ENCODE measurements around the gene FBXW2.
A peak's percentile ranks its signal among the peaks of the same experiment; 100 is the strongest.
"Not testable (repeated sequence)": the region's sequence is repeated elsewhere in the genome, so short reads cannot be mapped to it uniquely, and the experiment has no call there.

Gene FBXW2, protein sequence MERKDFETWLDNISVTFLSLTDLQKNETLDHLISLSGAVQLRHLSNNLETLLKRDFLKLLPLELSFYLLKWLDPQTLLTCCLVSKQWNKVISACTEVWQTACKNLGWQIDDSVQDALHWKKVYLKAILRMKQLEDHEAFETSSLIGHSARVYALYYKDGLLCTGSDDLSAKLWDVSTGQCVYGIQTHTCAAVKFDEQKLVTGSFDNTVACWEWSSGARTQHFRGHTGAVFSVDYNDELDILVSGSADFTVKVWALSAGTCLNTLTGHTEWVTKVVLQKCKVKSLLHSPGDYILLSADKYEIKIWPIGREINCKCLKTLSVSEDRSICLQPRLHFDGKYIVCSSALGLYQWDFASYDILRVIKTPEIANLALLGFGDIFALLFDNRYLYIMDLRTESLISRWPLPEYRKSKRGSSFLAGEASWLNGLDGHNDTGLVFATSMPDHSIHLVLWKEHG

DNA sequence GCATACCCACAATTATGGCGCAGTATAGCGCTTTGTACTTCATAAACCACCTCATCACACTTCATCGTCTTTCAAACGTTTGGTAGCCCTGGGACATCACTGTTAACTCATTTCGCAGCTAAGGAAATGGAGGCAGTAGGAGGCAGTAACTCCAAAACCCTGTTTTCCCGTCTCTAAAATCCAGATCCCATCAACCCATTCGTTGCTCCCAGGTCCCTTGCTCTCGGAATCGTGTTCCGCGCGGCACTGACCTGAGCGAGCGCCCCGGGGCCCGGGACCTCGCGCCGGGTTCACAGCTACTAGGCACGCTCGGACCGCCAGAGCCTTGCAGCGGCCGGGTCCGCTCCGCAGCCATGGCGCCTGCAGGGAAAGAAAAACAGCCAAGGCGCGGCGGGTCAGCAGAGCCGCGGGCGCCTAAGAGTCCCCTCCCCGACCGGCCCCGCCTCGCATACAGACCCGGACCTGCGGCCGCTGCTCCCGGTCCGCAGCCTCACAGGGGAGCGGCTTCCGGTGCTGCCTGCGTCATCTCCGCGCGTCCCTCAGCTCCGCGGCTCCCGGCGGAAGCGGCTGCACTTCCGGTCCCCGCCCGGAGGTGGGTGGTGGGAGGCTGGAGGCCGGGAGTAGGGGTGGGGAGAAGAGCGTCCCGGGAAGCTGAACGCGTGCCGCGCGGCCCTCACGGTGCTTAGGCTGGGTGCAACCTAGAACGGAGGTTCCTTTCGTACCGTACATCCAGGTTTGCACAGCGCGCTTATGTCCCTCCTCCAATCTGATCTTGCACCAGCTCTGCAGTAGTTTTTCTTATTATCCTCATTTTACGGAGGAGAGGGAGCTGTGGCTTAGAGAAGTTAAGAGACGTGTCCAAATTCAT, at the start of gene FBXW2:
Gene FBXW2 (minus strand): TSS at position 519 of the 868 bp plus-strand sequence. CDS start 5,158 bp downstream, outside the sequence.
- DNase-seq = peak; percentile 94

DNA sequence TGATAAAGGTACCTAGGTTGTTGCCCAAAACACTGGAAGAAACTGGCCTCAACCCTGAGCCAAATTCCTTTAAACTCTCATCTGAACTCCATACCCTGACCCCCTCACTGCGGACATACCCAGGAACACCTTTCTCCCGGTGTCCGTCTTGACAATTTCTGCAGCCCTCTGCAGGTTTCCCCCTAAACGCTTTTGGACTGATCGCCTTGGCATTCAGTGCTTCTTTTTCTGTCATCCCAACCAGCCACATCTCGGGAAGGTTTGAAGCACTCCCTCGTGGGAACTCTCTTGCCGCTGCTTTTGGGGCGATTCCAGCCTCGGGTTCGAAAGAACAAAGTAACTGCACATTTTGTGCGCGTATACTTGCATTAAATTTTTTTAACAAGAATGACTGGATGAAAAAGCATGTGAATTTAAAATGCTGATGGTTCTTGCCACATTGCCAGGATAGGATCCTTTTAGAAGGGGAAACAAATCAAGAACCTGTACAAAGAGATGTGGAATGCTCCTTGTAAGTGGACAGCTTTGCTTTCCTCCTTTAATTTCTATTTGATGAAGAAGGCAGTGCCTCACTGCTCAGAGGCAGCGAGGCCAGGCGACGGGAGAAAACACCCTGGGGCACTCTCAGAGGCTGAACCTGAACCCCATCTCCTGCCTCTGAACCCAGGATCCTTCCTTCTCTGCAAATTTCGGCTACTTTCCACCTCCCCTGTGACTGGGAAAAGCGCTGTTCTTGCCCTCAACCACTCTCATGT, 48.9 kb upstream of the FBXW2 start:
- no peak for DNase-seq

DNA sequence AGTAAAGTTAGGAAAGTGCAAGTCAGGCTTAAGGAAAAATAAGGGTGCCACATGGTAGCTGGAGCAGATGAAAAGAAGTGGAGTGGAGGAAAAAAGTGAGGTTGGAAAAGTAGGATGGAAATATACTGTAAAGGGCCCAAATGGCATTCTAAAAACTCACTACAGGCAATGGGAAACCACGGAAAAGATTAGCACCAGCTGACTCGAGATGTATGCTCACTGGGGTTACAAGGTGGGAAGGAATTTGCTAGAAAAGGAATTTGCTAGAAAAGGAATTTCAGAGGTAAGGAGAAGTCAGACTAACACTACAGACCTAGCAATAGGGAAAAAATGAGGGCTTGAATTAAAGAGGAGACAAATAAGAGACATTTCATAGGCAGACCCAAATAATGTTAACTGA, 45.9 kb upstream of the FBXW2 start:
- DNase-seq = no peak

DNA sequence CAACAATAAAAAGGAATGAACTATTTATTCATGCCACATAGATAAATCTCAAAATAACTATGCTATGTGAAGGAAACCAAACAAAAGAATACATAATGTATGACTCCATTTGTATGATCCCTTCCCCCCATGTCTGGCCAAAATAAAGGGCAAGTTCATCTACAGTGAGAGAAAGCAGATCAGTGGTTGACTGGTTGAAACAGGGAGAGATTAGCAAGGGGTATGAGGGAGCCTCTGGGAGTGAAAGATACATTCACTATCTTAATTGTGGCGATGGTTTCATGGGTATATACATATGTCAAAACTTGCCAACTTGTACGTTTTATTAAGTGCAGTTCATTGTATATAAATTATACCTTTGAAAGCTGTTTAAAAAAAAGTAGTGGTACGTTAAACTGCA, 44.7 kb upstream of the FBXW2 start:
- no peak for DNase-seq

DNA sequence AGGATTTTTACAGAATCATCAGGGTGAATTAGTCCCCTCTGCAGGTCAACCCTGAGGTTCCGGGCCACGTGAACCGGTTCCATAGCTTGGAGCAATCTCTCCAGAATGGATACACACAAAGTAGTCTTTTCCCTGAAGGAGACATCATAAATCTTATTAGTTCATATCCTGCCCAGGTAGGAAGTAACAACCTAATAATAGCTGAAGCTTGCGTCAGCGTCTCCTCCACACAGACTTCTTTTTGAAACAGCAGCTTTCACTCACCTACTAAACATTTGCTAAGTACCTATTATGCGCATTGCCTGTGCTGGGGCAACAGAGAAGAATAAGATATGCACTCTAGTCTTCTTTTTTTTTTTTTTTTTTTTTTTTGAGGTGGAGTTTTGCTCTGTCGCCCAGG, 40.1 kb upstream of the FBXW2 start:
- DNase-seq = no peak

DNA sequence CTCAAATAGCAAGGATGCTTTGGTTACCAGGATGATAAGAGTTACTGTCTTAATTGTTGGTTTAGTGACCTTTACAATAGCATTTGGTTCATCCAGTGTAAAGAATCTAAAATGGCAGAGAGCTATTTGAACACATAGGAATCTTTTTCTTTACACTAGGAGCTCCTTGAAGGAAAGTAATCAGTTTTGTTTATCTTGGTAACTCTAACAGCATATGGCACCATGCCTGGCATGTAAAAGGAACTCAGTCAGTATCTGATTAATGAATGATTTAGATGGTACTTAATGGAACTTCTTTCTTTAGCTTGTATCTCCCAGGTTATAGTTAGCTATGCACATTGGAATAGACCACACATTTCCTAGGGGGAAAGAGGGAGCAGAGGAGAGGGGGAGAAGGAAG, 39.6 kb upstream of the FBXW2 start:
- no peak for DNase-seq

DNA sequence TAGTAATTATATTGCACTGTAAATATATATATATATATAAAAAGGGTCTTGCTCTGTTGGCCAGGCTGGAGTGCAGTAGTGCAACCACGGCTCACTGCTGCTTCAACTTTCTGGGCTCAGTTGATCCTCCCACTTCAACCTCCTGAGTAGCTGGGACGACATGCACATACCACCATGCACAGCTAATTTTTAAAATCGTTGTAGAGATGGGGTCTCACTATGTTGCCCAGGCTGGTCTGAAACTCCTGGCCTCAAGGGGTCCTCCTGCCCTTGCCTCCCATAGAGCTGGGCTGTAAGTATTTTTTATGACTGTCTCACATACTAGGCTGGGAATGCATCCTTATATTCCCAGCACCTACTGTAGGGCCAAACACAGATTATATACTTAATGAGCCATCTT, 37.6 kb upstream of the FBXW2 start:
- no peak for DNase-seq

DNA sequence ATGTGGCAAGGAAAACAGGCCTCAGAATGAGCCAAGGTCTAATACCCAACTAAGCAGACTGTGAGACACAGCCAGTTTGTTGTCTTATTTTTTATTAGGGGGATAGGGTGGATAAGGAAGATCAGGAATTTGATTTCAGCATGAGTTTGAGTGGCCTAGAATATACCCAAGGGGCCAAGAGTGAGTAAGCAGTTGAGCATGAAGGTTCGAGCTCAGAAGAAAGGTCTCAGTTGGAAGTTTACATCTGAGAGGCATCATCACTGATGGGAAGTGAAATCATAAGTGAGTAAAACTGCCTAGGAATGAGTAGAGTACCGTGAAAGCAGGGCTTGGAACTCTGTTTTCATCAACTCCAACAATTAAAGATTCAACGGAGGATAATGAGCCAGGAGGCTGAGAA, 36.9 kb upstream of the FBXW2 start:
- no peak for DNase-seq

DNA sequence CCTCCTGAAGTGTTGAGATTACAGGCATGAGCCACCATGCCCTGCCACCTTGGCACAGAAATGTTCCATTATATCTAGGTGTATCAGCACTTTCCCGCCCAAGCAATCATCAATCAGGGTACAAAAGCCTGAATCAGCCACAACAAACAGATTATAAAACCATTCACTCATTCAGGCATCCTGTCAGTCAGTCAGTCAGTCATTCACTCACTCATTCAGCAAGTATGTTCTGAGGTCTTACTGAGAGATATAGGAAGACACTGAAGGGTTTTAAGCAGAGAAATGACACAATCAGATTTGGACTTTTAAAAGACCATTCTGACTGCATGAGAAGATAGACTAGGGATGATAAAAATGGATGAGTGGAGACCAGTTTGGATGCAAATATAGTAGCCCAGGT, 36.4 kb upstream of the FBXW2 start:
- no peak for DNase-seq

DNA sequence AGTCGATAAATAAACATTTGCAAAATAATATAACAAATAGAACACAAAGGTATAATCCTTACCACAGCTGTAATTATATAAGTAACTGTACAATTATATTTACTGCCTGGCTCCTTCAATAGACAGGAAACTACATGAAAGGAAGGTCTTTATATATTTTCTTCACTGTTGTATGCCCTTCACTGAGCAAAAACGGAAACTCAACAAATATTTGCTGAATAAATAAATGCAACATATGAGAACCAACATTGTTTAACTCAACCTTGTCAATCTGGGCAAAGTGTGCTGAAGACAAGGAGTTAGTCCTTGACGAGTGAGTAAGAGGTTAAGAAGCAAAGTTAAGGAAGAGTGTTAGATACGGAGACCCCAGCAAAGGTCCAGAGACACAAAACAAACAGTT, 26.9 kb upstream of the FBXW2 start:
- no peak for DNase-seq

DNA sequence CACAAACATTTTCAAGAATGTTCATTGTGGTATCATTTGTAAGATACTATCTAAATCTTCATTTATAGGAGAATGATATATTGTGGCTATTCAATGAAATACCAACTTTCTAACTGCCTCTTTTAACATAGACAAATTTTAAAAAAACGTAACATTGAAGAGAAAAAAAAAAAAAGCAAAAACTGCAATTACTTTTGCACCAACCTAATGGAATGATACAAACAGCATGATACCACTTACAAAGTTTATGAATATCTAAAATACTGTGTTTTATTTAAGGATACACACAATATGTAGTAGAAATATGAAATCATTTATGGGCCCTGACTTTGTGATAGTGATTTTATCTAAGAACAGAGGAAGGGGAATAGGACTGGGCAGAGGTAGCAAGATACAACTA, 25.4 kb upstream of the FBXW2 start:
- no peak for DNase-seq

DNA sequence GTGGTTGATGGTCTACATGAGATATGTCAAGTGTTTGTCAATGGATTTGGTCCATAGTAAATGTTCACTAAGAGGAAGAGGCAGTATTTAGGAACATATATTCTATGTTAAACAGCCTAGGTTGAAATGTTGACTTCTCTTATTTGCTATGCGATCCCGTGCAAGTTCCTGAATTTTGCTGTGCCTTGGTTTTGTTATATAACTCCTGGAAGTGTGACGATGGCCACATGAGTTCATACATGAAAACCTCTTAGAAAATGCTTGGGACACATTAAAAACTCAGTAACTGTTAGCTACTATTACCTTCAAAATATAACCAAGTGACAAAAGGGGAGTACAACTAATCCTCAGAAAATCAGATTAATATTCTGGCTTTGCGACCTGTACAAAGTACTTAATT, 21.9 kb upstream of the FBXW2 start:
- DNase-seq = no peak

DNA sequence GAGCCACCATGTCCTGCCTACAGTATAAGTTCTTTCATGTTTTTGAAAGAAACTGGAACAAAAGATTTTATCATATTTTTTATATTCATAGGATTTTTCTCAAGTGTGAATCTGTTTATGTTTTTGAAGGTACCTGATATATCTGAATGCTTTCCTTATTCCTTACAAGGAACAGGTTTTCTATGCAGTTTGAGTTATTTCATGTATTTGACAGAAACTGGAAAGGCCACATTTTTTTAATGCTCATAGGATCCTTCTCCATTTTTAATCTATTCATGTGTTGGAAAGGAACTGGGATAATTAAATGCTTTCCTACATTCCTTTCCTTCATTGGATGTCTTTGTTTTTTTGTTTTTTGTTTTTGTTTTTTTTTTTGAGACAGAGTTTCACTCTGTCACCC, 15.7 kb upstream of the FBXW2 start:
- no peak for DNase-seq

DNA sequence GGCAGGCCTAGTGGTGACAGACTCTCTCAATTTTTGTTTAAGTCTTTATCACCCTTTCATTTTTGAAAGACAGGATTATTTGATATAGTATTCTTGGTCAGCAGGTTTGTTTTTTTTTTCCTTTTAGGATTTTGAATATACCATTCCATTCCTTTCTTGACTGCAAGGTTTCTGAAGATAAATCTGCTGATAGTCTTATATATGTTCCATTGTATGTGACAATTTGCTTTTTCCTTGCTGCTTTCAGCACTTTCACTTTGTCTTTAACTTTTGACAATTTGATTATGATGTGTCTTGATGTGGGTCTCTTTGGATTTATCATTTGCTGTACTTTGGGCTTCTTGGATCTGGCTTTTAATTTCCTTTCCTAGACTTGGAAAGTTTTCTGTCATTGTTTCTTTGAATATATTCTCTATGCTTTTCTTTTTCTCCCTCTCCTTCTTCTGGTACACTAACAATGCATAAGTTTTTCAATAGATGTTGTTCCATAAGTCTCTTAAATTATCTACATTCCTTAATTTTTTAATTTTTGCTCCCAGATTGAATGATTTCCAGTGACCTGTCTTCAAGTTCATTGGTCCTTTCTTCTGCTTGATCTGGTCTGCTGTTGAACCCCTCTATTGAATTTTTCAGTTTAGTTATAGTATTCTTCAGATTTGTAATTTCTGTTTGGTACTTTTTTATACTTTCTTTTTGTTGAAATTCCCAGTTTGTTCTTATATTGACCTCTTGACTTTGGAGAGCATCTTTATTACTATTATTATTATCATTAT, 14.6 kb upstream of the FBXW2 start:
- DNase-seq = no peak

DNA sequence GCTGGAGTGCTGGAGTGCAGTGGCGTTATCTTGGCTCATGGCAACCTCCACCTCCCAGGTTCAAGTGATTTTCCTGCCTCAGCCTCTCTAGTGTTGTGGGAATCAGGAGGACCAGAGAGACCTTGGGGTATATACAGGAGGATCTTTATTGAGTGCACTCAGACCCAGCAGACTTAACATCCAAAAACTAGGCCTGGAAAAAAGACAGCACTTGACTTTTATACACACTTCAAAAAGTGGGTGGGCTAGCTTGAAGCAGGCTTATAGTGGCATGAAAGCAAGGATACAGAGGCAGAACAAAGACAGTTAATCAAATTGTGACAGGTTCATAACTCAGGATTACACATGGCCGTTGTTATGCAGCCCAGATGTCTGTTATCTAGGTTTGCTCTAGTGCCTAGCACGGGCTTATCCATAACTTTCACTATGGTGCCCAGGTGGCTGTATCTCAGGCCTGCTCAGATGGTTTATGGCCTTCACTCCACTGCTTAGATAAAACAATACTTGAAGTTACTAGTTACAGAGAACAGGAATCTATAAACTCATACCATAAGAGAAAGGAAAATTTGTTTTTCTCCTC, 11.7 kb upstream of the FBXW2 start:
- not testable (repeated sequence) for DNase-seq

DNA sequence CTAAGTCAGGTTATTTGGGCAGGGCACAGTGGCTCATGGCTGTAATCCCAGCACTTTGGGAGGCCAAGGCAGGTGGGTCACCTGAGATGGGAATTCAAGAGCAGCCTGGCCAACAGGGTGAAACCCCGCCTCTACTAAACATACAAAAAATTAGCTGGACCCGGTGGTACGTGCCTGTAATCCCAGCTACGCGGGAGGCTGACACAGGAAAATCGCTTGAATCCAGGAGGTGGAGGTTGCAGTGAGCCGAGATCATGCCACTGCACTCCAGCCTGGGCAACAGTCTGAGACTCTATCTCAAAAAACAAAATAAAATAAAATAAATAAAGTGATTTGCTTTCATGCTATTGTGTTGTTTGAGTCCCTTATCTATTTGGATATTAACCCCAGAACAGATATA, 8.2 kb upstream of the FBXW2 start:
- no peak for DNase-seq

DNA sequence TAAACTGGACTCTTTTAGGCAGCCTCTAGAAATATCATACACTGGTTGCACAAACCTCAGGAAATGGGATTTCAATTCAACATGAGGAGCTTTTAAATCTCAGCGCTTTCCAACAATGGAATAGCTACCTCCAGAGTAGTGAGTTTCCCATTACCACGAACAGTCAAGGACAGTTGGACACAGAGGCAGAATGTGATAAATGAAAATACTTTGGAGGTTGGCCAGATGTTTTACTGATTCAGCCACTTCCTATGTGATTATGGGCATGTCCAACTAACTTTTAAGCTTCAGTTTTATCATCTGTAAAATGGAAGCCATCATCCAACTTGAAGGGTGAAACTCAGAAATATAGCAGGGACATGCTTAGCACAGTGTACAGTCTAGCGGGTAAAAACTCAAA, 2.1 kb downstream of the FBXW2 start:
- DNase-seq = no peak

DNA sequence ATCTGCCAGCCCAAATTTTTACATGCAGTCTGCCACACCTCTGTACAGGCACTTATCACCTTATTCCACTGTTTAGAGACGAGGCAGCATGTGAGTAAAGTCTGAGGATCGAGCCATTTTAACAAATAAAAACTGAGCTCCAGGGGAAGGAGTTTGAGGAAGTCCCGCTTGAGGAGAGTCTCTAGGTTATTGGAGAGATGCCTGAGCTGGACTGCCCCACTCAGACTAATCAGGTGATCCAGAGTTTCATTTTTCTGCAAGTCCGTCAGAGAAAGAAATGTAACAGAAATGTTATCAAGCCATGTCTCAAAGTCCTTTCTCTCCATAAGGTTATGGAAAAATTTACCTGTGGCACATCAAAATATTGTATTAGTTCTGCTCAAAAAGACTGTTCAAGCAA, 5.3 kb downstream of the FBXW2 start:
- no peak for DNase-seq

DNA sequence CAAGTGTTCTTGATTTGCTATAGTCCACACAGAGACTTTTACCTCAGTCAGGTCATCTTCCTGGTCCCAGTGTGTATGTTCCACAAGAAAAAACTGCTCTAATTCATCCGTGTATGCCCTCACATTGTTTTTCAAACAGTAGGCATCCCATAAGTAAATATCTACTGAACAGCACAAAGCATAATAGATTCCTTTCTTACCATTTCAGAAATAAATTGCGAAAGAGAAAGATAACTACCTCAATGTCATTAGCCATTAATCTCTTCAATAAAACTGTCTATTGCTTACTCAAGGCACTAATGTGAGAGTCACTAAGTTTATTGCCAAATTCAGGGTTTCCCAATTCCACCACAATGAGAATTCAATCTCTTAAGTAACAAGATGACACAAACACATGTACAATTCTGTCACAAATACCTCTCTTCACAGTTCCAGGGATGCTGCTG, 9.6 kb downstream of the FBXW2 start:
- no peak for DNase-seq

DNA sequence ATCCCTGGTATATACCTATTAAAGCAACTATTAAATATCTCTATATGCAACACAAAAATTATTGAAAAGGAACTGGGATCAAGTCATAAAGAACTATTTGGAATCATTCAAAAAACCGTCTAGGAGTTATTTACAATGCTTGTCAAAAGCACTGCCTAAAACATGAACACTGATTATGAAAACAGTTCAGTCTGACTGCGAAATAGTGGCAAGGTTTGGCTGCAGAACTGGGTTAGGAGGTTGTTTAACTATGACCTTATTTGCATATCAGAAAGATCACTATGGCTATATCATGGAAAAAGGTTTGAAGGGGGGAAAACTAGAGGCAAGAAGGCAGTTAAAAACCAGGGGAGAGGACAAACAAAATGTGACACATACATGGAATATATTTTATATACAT, 12.0 kb downstream of the FBXW2 start:
- no peak for DNase-seq

DNA sequence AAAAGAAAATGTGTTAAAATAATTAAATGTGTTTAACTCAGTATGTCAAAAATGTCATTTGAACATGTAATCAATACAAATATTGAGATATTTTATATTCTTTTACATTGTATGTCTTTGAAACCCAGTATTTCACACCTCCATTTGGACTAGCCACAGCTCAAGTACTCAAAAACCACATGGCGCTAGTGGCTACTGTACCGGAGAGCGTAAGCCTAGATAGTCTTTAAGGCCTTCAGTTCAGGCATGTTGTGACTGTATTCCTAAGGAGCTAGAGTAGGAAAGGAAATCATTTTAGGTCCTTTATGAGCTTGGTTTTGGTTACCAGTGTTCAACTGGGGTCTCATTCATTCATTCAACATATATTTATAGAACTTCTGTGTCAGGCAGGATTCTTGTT, 12.8 kb downstream of the FBXW2 start:
- no peak for DNase-seq

DNA sequence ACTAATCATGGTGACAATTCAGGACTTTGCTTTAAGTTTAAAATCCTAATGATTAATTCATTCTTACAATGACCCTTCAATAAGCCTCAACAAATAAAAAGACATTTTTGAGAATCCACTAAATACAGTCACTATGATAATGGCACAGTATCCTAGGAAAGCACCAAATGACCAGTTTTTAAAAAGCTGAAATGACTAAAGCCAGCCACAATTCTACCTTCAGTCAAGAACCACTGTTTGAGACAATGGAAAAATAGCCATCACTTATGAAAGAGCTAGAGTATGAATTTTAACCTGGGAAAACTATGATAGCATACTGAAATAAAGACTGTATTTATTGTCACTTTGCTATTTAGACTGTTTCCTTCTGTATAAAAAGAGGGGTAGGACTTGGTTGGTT, 14.0 kb downstream of the FBXW2 start:
- no peak for DNase-seq
